Measurements from ENCODE around the gene PLPP4.

GRCh38 chr10:120458432-120458831 lies 1.4 kb downstream of the PLPP4 start:
- no peak for TF ChIP-seq CTCF (IDR thresholded peaks at IDR 0.05)
- no peak for TF ChIP-seq EP300 (IDR thresholded peaks at IDR 0.05)
- no peak for TF ChIP-seq POLR2A (IDR thresholded peaks at IDR 0.05)
- no peak for TF ChIP-seq POLR2AphosphoS5 (IDR thresholded peaks at IDR 0.05)

All from suprapubic skin (tissue), 4 donors.